Adipocyte (in vitro differentiated cells): Measurements from ENCODE around the gene ACSBG1.

Source experiments
- DNase-seq: peaks from one replicate; pipeline ENCODE4 v3.0.0-alpha.2; 2015; ENCODE audit warnings: low read depth
- H3K27me3 ChIP-seq: replicated peaks from 2 replicates; pipeline ENCODE4 v1.7.0; 2013; ENCODE audit warnings: mild to moderate bottlenecking, low read length, moderate library complexity; ENCODE audit not compliant: control insufficient read depth, insufficient read depth
- H3K36me3 ChIP-seq: 2 replicates; pipeline ENCODE4 v1.7.0; 2013; ENCODE audit warnings: low read length, mild to moderate bottlenecking, moderate library complexity; ENCODE audit not compliant: control insufficient read depth, insufficient read depth, severe bottlenecking
- H3K4me1 ChIP-seq: 2 replicates; pipeline ENCODE4 v1.7.0; 2013; ENCODE audit warnings: mild to moderate bottlenecking, low read length, moderate library complexity; ENCODE audit not compliant: control insufficient read depth, insufficient read depth
- H3K4me3 ChIP-seq: 2 replicates; pipeline ENCODE4 v1.7.0; 2013; ENCODE audit warnings: mild to moderate bottlenecking, low read length, moderate library complexity
- H3K9ac ChIP-seq: 2 replicates; pipeline ENCODE4 v1.7.0; 2013; ENCODE audit warnings: mild to moderate bottlenecking, low read length, moderate library complexity
- H3K9me3 ChIP-seq: 2 replicates; pipeline ENCODE4 v1.7.0; 2013; ENCODE audit warnings: mild to moderate bottlenecking, low read length, moderate library complexity; ENCODE audit not compliant: control insufficient read depth

Gene ACSBG1

DNA sequence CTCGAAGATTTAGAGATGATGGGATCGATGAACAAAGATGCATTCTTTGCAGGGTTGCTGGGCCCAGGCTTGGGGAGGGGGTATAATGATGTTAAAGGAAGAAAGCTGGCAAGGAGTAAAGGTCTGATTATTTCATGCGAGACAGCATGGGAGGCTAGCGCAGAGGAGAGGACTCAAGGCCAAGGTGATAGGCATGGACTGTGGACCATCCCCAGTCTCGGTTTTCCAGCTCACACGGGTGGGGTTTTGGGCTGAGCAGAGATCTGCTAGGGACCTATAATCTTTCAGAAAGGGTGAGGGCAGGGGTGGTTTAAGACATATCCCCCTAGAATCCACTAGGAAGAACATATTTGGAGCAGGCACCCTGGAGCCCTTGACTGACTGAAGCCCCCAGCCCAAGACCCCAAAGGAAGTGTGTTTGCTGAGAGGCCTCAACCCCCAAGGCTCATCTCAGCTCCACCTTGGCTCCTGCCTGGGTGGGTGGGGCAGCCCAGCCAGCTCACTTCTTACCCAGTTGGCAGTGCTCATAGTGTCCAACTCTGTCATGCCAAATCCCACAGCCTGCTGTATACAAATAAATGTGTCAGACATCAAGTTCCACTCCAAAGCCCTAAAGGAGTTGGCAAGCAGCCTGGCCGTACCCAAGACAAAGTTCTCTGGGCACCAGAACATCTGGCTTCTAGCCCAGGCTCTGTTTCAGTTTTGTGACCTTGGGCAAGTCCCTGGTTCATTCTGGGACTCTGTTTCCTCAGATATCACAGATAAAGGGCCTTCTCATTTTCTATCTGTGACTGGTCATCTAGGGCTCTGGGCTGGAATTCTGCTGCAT, 17.9 kb downstream of the ACSBG1 start:
- Histone ChIP-seq H3K4me1 (peaks cover 46% of the 10 kb centered on the region), H3K4me3 (no peak overlapping the region), H3K27me3 (peaks cover 11% of the 10 kb centered on the region), H3K9me3 (no peaks in the 10 kb centered on the region), H3K9ac (peak overlapping the region; percentile 50), H3K36me3 (no peaks in the 10 kb centered on the region)
- DNase-seq = peak; percentile 50

DNA sequence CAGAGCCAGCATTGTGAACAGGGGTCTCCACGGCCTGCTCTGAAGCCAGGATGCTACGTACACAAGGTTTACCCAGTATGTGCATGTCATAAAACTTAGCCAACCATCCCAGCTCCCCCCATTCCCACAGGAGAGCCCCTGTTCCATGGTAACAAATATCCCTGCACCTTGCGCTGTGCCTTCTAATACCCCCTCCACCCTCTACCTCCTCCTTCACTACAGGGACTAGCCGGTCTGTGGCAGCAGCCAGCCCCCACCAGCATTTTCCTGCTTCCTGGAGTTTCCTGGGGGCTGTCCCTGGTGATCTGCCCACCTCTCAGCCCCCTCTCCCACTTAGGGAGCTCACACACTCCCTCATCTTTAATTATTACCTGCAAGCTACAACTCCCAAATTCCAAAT, 20.4 kb downstream of the ACSBG1 start:
- H3K4me1 ChIP-seq = peaks cover 56% of the 10 kb centered on the region
- no peaks in the 10 kb centered on the region for H3K9me3 ChIP-seq
- no peak overlapping the region for H3K4me3 ChIP-seq
- DNase-seq = no peak
- H3K27me3 ChIP-seq = peaks cover 8% of the 10 kb centered on the region
- no peak overlapping the region for H3K9ac ChIP-seq
- H3K36me3 ChIP-seq = no peaks in the 10 kb centered on the region

DNA sequence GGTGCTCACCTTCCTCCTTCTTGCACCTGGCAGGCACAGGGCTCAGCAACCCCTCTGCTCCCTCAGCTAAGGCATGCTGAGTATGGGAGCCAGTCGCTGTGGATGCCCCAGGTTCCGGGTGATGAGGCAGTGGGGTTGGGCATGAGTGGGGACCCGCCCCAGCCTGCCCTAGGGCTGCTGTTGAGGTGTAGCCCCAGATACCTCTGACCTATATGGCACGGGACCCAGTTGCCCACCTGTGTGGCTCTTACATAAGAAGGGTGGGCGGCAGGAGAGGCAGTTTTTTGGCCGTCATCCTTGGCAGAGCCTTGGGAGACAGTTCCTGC, 21.0 kb downstream of the ACSBG1 start:
- no peaks in the 10 kb centered on the region for H3K9me3 ChIP-seq
- H3K9ac ChIP-seq = no peak overlapping the region
- peaks cover 56% of the 10 kb centered on the region for H3K4me1 ChIP-seq
- no peak for DNase-seq
- H3K4me3 ChIP-seq = no peak overlapping the region
- no peaks in the 10 kb centered on the region for H3K36me3 ChIP-seq
- H3K27me3 ChIP-seq = peaks cover 8% of the 10 kb centered on the region

DNA sequence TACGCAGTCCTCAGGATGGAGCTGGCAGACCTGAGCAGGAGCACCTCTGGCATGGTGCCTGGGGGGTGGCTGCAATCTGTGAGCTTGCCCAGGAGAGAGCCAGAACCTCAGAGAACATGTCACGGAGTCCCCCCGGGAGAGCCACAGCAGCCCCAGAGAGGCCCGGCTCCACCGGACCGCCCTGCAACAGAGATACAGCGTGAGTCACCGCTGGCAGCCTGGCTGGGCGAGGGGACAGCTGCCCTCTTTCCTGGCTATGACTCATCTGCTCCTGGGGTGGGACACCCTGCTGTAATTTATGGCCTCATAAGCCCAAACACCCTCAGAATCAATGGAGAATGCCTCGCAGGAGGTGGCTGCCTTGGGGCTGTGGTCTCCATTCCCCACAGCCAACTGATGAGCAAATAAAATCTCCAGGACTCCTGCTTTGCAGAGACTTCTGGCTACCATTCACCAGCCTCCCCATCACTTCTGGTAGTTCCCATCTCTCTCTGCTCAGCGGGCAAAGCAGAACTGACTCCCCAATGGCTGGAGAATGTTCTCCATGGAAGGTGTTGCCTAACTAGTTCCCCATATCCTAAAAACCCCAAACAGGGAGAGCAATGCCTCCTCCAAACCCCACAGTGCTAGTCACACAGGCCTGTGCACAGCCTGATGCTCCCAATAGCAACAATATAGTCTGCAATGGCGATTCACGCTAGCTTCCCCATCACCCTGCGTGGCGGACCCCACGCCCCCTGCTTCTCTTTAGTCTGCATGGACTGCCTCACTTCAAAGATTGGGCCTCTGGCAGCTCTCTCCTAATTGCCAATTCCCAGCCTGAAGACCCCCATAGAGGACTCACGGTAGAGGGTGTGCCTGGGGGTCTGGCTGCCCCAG, 21.6 kb downstream of the ACSBG1 start:
- Histone ChIP-seq H3K4me1 (peaks cover 56% of the 10 kb centered on the region), H3K9ac (no peak overlapping the region), H3K27me3 (peaks cover 8% of the 10 kb centered on the region), H3K36me3 (no peaks in the 10 kb centered on the region), H3K9me3 (no peaks in the 10 kb centered on the region), H3K4me3 (no peak overlapping the region)
- DNase-seq = peak; percentile 76

- Histone ChIP-seq H3K36me3 (no peaks in the 10 kb centered on the region), H3K9me3 (no peaks in the 10 kb centered on the region), H3K9ac (no peak overlapping the region), H3K27me3 (peaks cover 8% of the 10 kb centered on the region), H3K4me1 (peaks cover 59% of the 10 kb centered on the region), H3K4me3 (no peak overlapping the region)
- DNase-seq = no peak
These were observed 22.4 kb downstream of the ACSBG1 start for GRCh38 chr15:78212008-78212407.

GRCh38 chr15:78211189-78211921, 23.0 kb downstream of the ACSBG1 start:
- Histone ChIP-seq H3K4me3 (no peak overlapping the region), H3K27me3 (peaks cover 8% of the 10 kb centered on the region), H3K9me3 (no peaks in the 10 kb centered on the region), H3K4me1 (peaks cover 59% of the 10 kb centered on the region), H3K36me3 (no peaks in the 10 kb centered on the region), H3K9ac (no peak overlapping the region)
- DNase-seq = no peak

- Histone ChIP-seq H3K9me3 (no peaks in the 10 kb centered on the region), H3K9ac (no peak overlapping the region), H3K4me1 (peaks cover 54% of the 10 kb centered on the region), H3K27me3 (peaks cover 12% of the 10 kb centered on the region), H3K36me3 (no peaks in the 10 kb centered on the region), H3K4me3 (no peak overlapping the region)
- no peak for DNase-seq
These were observed 24.0 kb downstream of the ACSBG1 start for GRCh38 chr15:78210349-78210717.

- peaks cover 14% of the 10 kb centered on the region for H3K27me3 ChIP-seq
- no peak for DNase-seq
- no peak overlapping the region for H3K9ac ChIP-seq
- H3K4me3 ChIP-seq = no peak overlapping the region
- H3K36me3 ChIP-seq = no peaks in the 10 kb centered on the region
- H3K9me3 ChIP-seq = no peaks in the 10 kb centered on the region
- H3K4me1 ChIP-seq = peaks cover 55% of the 10 kb centered on the region
These were observed 24.6 kb downstream of the ACSBG1 start for GRCh38 chr15:78209646-78210348.

DNA sequence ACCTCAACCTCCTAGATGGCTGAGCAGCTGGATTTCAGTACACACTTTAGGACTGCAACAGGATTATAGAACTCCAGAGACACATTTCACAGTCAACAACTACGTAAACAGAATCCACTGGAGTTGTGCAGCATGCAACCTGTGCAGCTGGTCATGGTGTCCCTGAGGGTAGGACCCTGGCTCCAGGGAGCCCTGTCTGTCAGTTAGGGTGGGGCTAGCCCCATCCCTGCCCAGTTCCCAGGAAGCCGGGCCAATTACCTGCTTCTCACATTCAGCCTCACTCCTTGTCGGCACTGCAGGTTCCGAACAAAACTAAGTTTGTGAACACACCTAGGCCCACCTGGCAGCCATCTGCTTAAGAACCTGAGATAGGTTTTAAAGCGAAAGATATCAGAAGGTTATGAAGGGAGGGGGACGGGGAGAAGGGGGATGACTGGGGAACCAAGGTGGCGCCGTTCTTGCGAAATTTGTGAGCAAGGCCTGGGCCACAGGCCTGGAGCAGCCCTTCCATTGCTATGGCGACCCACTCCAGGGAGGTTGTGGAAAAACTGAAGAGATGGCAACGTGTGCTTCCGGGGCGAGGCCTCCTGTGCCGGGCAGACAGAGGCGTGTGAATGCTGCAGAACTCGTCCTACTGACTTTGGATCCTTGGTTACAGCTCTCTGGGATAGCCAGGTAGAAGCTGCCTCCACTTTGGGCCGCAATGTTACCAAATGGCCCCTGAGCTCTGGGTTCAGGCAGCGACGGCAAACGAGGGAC, 25.3 kb downstream of the ACSBG1 start:
- peaks cover 53% of the 10 kb centered on the region for H3K4me1 ChIP-seq
- no peak for DNase-seq

DNA sequence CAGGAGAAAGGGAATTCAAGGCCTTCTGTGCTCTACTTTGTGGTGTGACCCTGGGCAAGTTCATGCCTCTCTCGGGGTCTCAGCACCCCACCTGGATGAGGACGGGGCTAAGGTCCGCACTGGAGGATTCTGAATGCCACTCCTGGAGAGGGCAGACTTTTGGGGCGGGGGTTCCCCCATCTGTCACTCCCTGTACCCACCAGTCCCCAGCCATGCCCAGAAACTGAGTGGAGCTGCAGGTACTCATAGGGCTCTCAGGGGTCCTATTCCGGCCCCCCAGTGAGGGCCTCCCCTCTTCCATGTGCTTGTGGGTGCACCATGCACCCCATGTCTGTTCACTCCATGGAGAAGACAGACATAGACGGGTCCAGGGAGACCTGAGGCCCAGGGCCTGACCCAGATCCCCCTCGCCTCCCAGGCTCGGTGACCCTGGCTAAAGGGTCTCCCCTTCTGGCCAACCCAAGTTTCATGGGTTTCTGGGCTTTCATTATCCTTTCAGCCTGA, 26.0 kb downstream of the ACSBG1 start:
- Histone ChIP-seq H3K27me3 (peaks cover 17% of the 10 kb centered on the region), H3K9ac (no peak overlapping the region), H3K9me3 (no peaks in the 10 kb centered on the region), H3K4me1 (peaks cover 53% of the 10 kb centered on the region), H3K36me3 (no peaks in the 10 kb centered on the region), H3K4me3 (no peak overlapping the region)
- no peak for DNase-seq

More for the DNA sequence above, 25.3 kb downstream of the ACSBG1 start:
- Histone ChIP-seq H3K4me3 (no peak overlapping the region), H3K9me3 (no peaks in the 10 kb centered on the region), H3K36me3 (no peaks in the 10 kb centered on the region), H3K27me3 (peaks cover 15% of the 10 kb centered on the region), H3K9ac (no peak overlapping the region)
